ENCODE data around the gene MLNR.

GRCh38 chr13:49190901-49191300, 29.2 kb upstream of the MLNR start:
- TF ChIP-seq, protein P1, sequence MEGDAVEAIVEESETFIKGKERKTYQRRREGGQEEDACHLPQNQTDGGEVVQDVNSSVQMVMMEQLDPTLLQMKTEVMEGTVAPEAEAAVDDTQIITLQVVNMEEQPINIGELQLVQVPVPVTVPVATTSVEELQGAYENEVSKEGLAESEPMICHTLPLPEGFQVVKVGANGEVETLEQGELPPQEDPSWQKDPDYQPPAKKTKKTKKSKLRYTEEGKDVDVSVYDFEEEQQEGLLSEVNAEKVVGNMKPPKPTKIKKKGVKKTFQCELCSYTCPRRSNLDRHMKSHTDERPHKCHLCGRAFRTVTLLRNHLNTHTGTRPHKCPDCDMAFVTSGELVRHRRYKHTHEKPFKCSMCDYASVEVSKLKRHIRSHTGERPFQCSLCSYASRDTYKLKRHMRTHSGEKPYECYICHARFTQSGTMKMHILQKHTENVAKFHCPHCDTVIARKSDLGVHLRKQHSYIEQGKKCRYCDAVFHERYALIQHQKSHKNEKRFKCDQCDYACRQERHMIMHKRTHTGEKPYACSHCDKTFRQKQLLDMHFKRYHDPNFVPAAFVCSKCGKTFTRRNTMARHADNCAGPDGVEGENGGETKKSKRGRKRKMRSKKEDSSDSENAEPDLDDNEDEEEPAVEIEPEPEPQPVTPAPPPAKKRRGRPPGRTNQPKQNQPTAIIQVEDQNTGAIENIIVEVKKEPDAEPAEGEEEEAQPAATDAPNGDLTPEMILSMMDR (conservative IDR thresholded peaks at IDR 0.05): no peak
- TF ChIP-seq ZFX (IDR thresholded peaks at IDR 0.05): no peak
